A549 treated with ZK216348 at 1 μM for 4 hours (cell line): Measurements from ENCODE around the gene KCNJ18. TPM values are rescaled to one million over a fixed set of nuclear protein-coding genes. Genes with fewer than 3 reads are reported as not detected.

Source experiments
- total RNA-seq: library from RNA; stranded (reverse); fragments of 200-300 nt; extraction: Qiagen RNA extraction; gene quantifications from 5 replicates; pipeline ENCODE4 v1.2.3, GENCODE V29; 2022; ENCODE audit warnings: low read depth

KCNJ18 gene
- not detected in 5 replicates for total RNA-seq

DNA sequence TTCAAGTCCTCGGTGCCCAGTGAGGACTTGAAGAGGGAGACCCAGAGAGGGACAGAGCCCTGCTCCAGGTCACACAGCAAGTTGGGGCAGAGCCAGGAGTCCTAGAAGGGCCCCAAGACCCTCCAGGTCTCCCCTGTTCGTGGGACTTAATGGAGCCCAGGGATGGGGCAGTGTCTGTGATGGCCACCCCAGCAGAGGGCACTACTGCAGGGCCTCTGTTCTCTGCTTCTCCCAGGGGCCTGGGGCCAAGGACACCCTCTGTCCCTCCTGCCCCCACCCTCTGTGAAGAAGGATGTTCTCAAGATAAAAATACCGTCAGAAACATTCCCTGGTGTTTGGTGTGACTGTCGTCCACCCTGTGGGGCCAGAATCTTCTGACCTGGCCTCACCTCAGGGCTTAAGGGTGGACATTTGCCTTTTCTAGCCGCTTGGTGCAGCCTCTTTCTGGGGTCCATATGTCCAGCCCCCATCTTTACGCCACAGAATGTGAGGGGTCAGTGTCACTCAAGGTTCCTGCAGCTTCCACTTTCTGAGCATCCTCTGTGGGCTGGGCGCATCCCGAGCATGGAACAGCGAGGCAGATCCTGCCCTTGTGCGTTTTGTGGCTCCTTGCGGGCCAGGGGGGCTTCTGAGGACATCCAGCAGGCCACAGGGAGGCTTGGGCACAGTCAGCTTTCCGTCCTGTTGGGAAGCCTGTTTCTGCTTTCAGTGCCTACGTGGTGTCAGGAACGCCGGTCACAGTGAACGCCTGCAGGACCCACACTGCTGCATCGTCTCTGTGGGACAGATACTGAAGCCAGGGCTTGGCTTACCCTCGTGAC is at the start of gene KCNJ18:
Gene KCNJ18 (plus strand): TSS at position 641 of the 821 bp plus-strand sequence. CDS start 10,264 bp downstream, outside the sequence.

